Measurements from ENCODE around the gene POLR3GL. TPM values are rescaled to one million over a fixed set of nuclear protein-coding genes. Genes with fewer than 3 reads are reported as not detected.
A peak's percentile ranks its signal among the peaks of the same experiment; 100 is the strongest.

Gene POLR3GL
- total RNA-seq, 1 experiment from 2014 or later: 2.9 TPM

DNA sequence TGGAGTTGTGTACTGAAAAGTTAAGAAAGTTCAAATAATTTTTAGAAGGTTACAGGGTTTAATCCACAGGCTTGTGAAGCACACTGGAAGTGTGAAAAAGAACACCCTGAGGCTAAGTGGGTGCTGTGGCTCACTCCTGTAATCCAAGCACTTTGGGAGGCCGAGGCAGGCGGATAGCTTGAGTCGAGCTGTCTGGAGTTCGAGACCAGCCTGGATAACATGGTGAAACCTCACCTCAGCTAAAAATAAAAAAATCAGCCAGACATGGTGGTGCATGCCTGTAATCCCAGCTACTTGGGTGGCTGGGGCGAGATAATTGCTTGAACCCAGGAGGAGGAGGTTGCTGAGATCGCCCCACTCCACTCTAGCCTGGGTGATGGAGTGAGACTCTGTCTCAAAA is 22.1 kb downstream of the POLR3GL start:
- TF ChIP-seq, protein P1, sequence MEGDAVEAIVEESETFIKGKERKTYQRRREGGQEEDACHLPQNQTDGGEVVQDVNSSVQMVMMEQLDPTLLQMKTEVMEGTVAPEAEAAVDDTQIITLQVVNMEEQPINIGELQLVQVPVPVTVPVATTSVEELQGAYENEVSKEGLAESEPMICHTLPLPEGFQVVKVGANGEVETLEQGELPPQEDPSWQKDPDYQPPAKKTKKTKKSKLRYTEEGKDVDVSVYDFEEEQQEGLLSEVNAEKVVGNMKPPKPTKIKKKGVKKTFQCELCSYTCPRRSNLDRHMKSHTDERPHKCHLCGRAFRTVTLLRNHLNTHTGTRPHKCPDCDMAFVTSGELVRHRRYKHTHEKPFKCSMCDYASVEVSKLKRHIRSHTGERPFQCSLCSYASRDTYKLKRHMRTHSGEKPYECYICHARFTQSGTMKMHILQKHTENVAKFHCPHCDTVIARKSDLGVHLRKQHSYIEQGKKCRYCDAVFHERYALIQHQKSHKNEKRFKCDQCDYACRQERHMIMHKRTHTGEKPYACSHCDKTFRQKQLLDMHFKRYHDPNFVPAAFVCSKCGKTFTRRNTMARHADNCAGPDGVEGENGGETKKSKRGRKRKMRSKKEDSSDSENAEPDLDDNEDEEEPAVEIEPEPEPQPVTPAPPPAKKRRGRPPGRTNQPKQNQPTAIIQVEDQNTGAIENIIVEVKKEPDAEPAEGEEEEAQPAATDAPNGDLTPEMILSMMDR (IDR thresholded peaks at IDR 0.05; ENCODE audit: insufficient read depth in 1 of 2, low read depth in 1 of 2, low read length in 1 of 2, severe bottlenecking in 1 of 2, unreplicated experiment in 1 of 2): no peak
- Histone ChIP-seq H3K4me1 (peaks cover 22% of the 10 kb centered on the region), H3K9me3 (no peaks in the 10 kb centered on the region), H3K36me3 (ENCODE audit: control insufficient read depth, insufficient read depth, low read length) (no peaks in the 10 kb centered on the region), H3K27me3 (replicated peaks; ENCODE audit: control insufficient read depth, insufficient read depth, low read length) (no peaks in the 10 kb centered on the region), H3K4me3 (ENCODE audit: low read depth, low read length) (no peak overlapping the region)
- Mint-ChIP-seq H3K4me3 (ENCODE audit: unreplicated experiment) (no peak overlapping the region), H3K27ac (ENCODE audit: unreplicated experiment) (peak overlapping the region; percentile 32), H3K27me3 (ENCODE audit: insufficient read depth, unreplicated experiment) (no peaks in the 10 kb centered on the region), H3K36me3 (ENCODE audit: insufficient read depth, unreplicated experiment) (no peaks in the 10 kb centered on the region), H3K4me1 (ENCODE audit: low read depth, unreplicated experiment) (peaks cover 21% of the 10 kb centered on the region), H3K9me3 (ENCODE audit: unreplicated experiment) (no peaks in the 10 kb centered on the region)
- intact Hi-C loops (cut with micrococcal nuclease; ENCODE audit: unreplicated experiment): no loop called here
- BruUV-seq (replicated peaks): no TSS peak
- CTCF ChIA-PET: no interaction called here
- POLR2A ChIA-PET: no interaction called here
- no peak for DNase-seq

DNA sequence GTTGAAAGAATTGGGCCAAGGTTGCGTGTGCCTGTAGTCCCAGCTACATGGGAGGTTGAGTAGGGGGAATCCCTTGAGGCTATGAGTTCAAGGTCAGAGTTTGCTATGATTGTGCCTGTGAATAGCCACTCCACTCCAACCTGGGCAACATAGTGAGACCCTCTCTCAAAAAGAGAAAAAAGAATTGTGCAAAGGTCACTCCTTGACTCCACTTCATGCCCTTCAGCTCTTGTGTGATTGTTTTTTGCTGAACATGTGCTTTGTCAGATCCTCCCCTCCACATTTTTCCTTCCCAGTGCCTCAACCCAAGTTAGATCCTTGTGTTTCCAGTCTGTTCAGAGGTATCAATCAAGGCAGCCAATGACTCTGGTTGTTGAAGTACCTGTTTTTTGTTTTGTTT is 23.4 kb downstream of the POLR3GL start:
- Histone ChIP-seq H3K36me3 (ENCODE audit: control insufficient read depth, insufficient read depth, low read length) (peaks cover 3% of the 10 kb centered on the region; the same call in 1 of the 2 replicates), H3K4me1 (peaks cover 22% of the 10 kb centered on the region), H3K27me3 (replicated peaks; ENCODE audit: control insufficient read depth, insufficient read depth, low read length) (no peaks in the 10 kb centered on the region), H3K9me3 (no peaks in the 10 kb centered on the region), H3K4me3 (ENCODE audit: low read depth, low read length) (no peak overlapping the region)
- CTCF ChIA-PET: no interaction called here
- DNase-seq: no peak
- BruUV-seq (replicated peaks): no TSS peak
- TF ChIP-seq, protein P1 (IDR thresholded peaks at IDR 0.05; ENCODE audit: insufficient read depth in 1 of 2, low read depth in 1 of 2, low read length in 1 of 2, severe bottlenecking in 1 of 2, unreplicated experiment in 1 of 2): no peak
- Mint-ChIP-seq H3K36me3 (ENCODE audit: insufficient read depth, unreplicated experiment) (peaks cover 10% of the 10 kb centered on the region), H3K4me3 (ENCODE audit: unreplicated experiment) (no peak overlapping the region), H3K4me1 (ENCODE audit: low read depth, unreplicated experiment) (peaks cover 21% of the 10 kb centered on the region), H3K27me3 (ENCODE audit: insufficient read depth, unreplicated experiment) (no peaks in the 10 kb centered on the region), H3K27ac (ENCODE audit: unreplicated experiment) (no peak overlapping the region), H3K9me3 (ENCODE audit: unreplicated experiment) (no peaks in the 10 kb centered on the region)
- POLR2A ChIA-PET: no interaction called here
- intact Hi-C loops (cut with micrococcal nuclease; ENCODE audit: unreplicated experiment): no loop called here

DNA sequence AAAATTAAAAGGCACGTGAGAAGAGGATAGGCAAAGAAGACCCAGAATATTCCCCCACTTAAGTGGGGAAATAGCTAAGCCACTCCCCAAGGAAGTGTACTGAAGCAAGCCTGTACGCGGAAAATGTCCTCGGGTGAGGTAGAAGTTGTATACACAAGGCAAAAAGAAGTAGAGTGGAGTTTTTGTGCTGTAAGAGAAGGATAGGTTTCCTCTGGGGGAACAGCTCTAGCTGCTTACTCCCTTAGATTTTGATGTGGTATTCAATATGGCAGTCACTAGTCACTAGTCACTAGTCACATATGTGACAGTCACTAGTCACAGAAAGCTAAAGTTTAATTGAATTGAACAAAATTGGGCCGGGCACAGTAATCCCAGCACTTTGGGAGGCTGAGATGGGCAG is 24.3 kb downstream of the POLR3GL start:
- H3K4me1 ChIP-seq: peaks cover 22% of the 10 kb centered on the region
- TF ChIP-seq, protein P1 (IDR thresholded peaks at IDR 0.05; ENCODE audit: insufficient read depth in 1 of 2, low read depth in 1 of 2, low read length in 1 of 2, severe bottlenecking in 1 of 2, unreplicated experiment in 1 of 2): no peak
- intact Hi-C loops (cut with micrococcal nuclease; ENCODE audit: unreplicated experiment): no loop called here

More for the DNA sequence above, 24.3 kb downstream of the POLR3GL start:
- Histone ChIP-seq H3K27me3 (replicated peaks; ENCODE audit: control insufficient read depth, insufficient read depth, low read length) (no peaks in the 10 kb centered on the region), H3K36me3 (ENCODE audit: control insufficient read depth, insufficient read depth, low read length) (peaks cover 7% of the 10 kb centered on the region; the same call in 1 of the 2 replicates), H3K4me3 (ENCODE audit: low read depth, low read length) (no peak overlapping the region), H3K9me3 (no peaks in the 10 kb centered on the region)
- H3K27me3 Mint-ChIP-seq (ENCODE audit: insufficient read depth, unreplicated experiment): no peaks in the 10 kb centered on the region
- ChIA-PET CTCF (interaction anchor here (0.6 kb wide), 1 partner anchor 15 kb away, joined by 3 read pairs; no protein-coding TSS in a partner anchor), POLR2A (interaction anchor here (0.5 kb wide), 1 partner anchor 23 kb away, joined by 9 read pairs; no protein-coding TSS in a partner anchor)
- no TSS peak for BruUV-seq (replicated peaks)
- peaks cover 21% of the 10 kb centered on the region for H3K4me1 Mint-ChIP-seq (ENCODE audit: low read depth, unreplicated experiment)
- no peak overlapping the region for H3K4me3 Mint-ChIP-seq (ENCODE audit: unreplicated experiment)
- no peak for DNase-seq
- peaks cover 19% of the 10 kb centered on the region for H3K36me3 Mint-ChIP-seq (ENCODE audit: insufficient read depth, unreplicated experiment)
- H3K27ac Mint-ChIP-seq (ENCODE audit: unreplicated experiment): no peak overlapping the region
- H3K9me3 Mint-ChIP-seq (ENCODE audit: unreplicated experiment): no peaks in the 10 kb centered on the region
